ENCODE measurements around the gene RXYLT1.
"Not testable (repeated sequence)": the region's sequence is repeated elsewhere in the genome, so short reads cannot be mapped to it uniquely, and the experiment has no call there.

The RXYLT1 gene

DNA sequence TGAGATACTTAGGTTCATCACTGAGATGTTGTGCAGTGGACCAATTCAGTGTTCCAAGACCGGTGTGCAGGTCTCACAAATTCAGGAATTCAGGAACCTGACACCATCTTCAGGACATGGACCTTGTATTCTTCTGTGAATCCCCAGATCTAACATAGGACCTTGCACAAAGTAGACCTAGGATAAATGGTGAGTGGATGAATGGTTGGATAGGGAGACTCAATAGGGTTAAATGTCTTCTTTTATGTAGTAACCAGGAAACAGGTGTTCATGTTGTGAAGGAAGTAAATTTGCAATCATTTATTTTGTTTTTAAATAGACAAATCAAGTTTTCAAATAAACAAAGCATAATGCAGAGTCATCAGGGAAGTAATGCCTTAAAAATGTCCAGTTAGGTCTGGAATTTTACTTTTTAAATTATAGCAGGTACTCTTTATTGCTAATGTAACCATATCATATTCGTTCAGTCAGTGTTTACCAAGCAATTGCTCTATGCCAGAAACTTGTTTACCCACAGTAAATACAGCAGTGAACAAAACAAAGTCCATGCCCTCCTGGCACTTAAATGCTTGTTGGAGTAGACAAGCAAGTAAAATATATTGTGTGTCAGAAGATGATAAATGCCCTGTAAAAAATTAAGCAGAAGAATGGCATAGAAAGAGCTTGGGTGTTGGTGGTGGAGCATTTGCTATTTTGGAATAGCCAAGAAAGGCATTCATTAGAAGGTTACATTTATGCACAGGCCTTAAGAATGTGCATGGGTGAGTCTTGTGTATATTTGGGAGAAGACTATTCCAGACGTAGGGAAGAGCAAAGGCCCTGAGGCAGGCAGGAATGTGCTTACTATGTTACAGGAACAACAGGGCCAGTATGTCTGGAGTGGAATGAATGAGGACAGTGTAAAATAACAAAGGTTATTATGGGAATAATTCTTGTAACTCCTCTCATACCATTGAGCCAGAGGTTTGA lies 26.3 kb downstream of the RXYLT1 start:
- DNase-seq = peak; percentile 85

DNA sequence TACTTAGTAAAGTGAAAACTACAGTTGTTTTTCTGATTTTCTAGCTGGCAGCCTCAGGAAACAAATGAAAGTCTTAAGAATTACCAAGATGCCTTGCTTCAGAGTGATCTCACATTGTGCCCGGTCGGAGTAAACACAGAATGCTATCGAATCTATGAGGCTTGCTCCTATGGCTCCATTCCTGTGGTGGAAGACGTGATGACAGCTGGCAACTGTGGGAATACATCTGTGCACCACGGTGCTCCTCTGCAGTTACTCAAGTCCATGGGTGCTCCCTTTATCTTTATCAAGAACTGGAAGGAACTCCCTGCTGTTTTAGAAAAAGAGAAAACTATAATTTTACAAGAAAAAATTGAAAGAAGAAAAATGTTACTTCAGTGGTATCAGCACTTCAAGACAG lies 28.9 kb downstream of the RXYLT1 start:
- no peak for DNase-seq

DNA sequence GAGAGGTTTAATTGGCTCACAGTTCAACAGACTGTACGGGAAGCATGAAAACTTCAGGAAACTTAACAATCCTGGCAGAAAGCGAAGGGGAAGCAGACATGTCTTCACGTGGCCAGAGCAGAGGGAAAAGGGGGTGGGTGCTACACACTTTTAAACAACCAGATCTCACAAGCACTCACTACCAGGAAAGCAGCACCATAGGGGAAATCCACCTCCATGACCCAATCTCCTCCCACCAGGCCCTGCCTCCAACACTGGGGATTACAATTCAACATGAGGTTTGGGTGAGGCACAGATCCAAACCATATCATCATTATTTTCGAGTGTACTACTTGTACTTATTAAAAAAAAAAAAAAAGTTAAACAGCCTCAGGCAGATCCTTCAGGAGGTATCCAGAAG lies 29.9 kb downstream of the RXYLT1 start:
- no peak for DNase-seq

DNA sequence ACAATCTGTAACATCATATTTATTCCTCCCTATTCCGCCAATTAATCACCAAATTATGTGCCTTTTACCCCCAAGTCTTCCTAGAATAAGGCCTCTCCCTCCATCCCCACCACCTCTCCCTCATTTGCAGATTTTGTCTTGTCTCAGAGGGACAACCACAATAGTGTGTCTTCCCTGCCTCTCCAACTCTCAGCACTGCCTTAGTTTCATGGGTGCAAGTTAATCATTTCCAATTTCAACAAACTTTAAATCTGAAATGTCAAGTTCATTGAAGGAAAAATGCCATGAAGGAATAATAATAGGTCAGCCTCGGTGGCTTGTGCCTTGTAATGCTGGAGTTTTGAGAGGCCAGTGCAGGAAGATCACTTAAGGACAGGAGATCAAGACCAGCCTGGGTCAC lies 31.6 kb downstream of the RXYLT1 start:
- DNase-seq = no peak

DNA sequence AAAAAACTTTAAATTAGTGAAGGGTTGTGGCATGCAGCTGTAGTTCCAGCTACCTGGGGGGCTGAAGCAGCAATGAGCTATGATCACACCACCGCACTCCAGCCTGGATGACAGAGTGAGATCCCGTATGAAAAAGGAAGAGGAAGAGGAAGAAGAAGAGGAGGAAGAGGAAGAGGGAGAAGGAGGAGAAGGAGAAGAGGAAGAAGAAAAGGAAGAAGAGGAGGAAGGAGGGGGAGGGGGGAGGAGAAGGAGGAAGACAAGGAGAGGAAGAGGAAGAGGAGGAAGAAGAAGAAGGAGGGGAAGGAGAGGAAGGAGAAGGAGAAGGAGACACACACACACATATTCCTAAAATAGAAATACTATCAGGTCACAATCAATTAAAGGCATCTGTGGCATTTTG lies 32.0 kb downstream of the RXYLT1 start:
- no peak for DNase-seq

DNA sequence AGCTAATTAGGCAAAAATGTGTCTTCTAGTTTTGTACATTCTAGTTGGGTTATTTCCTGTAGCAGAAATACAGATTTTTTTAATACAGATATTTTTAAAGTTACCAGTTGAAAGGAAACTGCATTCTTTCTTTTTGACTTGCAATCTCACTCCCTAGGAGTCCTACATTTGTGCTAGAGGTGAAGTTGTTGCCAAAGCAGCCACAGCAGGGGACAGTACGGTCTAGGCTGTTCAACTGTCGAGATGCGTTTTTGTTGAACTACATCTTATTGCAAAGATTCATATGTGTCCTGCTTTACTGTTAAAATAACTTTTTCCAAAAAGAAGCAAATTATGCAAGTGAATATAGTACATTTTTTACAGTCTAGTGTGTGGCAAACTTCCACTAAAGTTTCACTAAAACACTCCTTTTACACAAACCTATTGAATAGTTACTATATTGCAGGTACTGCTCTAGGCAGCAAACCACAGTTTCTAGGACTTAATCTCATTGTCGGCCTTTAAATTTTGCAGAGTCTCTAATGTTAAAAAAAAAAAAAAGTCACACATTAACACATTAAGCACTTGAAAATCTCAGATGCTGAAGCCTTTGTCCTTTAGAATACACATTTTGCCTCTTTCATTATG lies 34.5 kb downstream of the RXYLT1 start:
- DNase-seq = peak; percentile 65

DNA sequence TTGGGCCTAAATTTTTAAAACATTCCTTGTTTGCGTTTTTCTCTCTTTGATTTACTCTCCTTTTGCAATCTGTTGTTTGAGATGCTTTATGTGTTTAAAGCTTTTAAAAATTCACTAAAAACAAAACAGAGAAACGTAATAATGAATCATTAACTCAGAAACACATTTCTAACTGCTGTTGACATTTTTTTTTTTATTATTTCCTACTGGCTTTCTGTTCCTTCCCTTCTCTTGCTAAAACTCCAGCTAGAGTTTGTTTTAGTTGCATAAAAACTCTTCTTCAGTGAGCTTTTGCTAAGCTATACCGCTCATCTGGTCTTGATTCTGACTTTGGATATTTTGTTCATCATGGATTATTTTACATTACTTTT lies 35.8 kb downstream of the RXYLT1 start:
- DNase-seq = no peak

DNA sequence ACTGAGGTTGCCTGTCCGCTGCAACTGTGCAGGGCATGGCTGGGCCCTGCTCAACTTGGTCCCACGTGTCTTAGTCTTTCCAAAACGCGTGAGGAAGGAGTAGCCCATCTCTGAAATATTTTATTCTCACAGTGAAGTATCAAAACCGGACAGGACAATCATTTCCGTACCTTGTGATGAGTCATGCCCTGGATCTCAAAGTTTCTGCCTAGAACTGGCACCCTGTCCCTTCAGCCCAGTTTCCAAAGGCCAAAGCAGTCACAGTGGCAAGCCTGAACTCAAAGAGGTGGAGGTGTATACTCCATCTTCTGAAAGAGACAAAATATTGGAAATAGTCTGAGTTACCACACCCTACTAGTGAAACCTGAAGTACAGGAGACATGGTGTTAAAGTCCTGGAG lies 36.3 kb downstream of the RXYLT1 start:
- DNase-seq = no peak

DNA sequence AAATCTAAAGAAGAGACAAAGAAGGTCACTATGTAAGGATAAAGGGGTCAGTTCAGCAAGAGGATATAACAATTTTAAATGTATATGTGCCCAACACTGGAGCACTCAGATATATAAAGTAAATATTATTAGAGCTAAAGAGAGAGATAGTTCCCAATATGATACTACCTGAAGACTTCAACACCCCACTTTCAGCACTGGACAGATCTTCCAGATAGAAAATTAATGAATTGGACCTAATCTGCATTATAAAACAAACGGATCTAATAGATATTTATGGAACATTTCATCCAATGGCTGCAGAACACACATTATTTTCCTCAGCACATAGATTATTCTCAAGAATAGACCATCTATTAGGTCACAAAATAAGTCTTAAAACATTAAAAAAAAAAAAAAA lies 40.7 kb downstream of the RXYLT1 start:
- DNase-seq = no peak

DNA sequence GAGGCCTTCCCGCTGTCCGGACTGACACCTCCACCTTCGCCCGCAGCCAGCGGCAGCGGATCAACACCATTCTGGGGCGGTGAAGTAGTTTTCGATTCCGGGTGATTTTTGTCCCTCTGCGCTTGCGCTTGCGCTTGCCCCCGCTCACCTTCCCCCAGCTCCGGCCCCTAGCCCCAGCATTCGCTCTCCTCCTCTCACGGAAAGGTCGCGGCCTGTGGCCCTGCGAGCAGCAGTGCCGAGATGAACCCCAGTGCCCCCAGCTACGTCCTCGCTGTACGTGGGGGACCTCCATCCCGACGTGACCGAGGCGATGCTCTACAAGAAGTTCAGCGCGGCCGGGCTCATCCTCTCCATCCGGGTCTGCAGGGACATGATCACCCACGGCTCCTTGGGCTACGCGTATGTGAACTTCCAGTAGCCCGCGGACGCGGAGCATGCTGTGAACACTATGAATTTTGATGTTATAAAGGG lies 42.1 kb downstream of the RXYLT1 start:
- DNase-seq = no peak

DNA sequence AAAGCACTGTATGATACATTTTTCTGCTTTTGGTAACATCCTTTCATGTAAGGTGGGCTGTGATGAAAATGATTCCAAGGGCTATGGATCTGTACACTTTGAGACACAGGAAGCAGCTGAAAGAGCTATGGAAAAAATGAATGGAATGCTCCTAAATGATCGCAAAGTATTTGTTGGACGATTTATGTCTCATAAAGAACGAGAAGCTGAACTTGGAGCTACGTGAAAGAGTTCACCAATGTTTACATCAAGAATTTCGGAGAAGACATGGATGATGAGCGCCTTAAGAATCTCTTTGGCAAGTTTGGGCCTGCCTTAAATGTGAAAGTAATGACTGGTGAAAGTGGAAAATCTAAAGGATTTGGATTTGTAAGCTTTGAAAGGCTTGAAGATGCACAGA lies 42.6 kb downstream of the RXYLT1 start:
- no peak for DNase-seq

DNA sequence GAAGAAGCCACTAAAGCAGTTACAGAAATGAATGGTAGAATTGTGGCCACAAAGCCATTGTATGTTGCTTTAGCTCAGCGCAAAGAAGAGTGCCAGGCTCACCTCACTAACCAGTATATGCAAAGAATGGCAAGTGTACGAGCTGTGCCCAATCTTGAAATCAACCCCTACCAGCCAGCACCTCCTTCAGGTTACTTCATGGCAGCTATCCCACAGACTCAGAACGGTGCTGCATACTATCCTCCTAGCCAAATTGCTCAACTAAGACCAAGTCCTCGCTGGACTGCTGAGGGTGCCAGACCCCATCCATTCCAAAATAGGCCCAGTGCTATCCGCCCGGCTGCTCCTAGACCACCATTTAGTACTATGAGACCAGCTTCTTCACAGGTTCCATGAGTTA lies 43.3 kb downstream of the RXYLT1 start:
- peak; percentile 45 for DNase-seq

DNA sequence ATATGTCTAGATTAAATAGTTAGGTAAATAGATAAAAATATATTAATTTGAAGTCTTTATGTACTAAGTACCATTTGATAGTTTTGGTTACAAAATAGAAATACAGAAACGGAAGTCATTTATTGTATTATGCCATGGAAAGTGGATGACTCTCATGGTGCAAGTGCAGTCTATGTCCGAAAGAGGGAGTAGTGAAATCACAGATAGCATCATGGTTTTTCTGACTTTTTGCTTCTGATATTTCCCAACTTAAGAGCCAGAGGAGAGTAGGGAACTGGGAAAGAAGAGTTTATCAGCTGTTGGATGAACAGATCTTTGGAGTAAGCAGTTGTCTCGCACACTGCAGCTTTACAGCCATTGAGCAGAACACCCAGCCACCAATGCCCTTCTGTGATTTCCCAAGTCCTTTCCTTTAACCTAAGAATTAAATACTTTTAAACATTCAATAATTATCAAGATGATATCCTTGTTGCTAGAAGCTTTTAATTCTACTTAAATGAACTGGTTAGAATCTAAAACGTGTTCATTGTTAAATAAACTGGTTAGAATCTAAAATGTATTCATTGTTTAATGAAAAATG lies 46.4 kb downstream of the RXYLT1 start:
- DNase-seq = no peak

DNA sequence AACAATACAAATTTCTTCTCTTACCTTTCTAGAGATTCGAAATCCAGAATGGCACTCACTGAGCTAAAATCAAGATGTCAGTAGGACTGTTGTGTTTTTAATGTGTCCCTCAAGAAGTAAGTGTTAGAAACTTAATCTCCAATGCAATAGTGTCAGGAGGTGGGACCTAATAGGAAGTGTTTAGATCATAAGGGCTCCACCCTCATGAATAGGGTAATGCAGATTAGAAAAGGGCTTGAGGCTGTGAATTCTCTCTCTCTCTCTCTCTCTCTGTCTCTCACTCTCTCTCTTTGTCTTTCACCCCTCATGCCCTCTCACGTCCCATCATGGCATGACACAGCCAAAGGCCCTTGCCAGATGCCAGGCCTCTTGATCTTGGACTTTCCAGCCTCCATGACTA lies 49.2 kb downstream of the RXYLT1 start:
- DNase-seq = no peak

DNA sequence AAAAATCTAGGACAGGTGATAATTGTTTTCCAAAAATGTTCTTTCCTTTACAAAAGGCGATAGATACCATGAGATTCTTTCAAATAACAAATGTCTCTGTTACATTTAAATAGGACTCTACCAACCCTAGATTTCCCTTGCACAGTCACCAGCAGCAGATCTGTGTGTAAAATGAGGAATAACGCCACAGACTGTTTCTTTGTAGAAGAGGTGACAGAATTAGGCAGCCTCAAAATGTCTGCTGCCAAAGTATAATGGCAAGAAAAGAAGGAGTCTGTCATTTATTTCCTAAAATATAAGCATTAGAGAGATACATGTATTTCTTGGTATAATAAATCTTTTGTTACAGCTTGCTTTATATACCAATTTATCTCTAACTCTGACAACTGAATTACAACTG lies 56.3 kb downstream of the RXYLT1 start:
- DNase-seq = no peak

DNA sequence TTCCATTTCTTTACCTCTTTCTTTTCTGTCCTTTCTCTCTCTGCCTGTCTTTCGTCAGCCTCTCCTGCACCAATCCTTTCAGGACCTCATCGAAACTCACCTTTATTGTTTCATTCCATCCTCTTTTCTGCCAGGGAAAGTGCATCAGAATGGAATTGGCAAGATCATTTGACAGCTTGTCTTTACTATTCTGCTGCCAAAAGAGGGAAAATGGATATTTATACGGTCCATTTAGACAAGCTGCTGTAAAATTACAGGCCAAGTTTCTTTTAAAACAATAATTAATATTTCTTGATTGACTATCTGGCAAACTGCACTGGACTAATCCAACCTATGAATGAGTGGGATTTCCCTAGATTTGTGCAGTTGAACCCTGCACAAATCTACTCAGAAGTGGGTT lies 57.2 kb downstream of the RXYLT1 start:
- no peak for DNase-seq

DNA sequence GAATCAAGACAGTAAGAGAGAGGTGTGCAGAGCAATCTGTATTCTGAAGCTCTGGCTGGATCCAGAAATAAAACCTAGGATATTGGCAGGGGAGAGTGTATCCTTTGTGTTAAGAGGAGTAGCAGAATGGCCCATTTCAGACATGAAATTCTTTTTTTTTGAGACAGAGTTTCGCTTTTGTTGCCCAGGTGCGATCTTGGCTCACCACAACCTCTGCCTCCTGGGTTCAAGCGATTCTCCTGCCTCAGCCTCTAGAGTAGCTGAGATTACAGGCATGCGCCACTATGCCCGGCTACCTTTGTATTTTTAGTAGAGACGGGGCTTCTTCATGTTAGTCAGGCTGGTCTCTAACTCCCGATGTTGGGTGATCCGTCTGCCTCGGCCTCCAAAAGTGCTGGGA lies 58.7 kb downstream of the RXYLT1 start:
- no peak for DNase-seq

DNA sequence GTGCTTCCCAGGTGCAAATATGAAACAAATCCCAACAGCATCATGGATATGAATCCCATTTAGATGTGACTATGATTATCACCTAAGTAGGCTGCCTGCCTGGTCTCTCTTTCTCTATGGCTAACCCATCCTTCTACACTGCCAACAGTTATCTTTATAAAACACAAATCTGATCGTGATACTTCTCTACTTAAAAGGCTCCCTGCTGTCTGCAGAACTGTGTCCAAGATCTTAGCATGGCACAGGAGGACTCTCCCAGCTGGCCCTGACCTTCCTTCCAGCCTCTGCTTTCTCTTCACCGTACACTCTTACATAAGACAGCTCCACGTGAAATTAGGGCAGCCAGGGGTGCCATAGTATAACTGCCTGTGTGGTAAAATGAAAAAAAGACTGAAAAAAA lies 61.3 kb downstream of the RXYLT1 start:
- DNase-seq = no peak

DNA sequence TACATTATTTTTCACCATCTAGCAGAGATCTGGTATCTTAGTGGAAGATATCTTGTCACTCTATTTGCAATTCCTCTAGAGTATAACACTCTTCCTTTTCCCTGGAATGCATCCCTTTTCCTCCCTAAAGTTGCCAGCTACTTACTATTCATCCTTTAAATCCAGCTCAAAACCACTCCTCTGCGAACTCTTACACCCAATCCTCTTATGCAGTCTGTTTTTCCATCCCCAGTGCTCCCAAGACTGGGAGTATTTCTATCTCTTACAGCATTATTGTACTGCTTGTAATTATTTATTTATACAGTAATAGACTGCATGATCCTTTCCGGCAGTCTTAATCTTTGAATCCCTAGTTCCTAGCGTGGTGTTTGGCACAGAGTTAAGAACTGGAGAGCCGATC lies 61.9 kb downstream of the RXYLT1 start:
- DNase-seq = no peak

DNA sequence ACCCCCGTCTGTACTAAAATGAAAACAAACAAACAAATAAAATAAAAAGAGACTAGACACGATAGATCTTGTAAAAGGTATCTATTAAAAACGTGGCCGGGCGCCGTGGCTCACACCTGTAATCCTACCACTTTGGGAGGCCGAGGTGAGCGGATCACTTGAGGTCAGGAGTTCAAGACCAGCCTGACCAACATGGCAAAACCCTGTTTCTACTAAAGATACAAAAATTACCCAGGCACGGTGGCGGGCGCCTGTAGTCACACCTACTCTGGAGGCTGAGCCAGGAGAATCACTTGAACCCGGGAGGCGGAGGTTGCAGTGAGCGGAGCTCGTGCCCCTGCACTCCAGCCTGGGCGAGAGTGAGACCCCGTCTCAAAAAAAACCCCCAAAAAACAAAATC lies 63.0 kb downstream of the RXYLT1 start:
- not testable (repeated sequence) for DNase-seq

DNA sequence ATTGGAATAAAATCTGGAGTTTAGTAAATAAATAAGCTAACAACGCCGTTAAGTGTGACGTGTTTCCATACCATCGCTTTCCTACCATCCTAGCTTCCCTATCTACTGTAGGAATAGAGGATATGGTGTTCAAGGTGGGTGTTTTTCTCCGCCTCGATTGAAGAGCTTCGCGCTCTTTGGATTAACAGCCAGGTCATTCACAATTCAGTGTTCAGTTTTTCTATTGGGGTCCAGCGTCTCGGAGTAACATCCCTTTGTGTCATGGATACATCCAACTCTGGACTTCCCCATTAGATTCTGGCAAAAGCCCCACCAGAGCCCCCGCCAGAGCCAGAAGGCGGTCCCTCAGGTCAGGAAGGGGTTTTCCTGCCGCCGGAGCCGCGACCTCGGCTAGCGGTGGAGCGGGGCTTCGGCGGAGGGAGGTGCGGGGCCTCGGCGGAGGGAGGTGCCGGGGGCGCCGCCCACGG lies 63.6 kb downstream of the RXYLT1 start:
- peak; percentile 70 for DNase-seq

DNA sequence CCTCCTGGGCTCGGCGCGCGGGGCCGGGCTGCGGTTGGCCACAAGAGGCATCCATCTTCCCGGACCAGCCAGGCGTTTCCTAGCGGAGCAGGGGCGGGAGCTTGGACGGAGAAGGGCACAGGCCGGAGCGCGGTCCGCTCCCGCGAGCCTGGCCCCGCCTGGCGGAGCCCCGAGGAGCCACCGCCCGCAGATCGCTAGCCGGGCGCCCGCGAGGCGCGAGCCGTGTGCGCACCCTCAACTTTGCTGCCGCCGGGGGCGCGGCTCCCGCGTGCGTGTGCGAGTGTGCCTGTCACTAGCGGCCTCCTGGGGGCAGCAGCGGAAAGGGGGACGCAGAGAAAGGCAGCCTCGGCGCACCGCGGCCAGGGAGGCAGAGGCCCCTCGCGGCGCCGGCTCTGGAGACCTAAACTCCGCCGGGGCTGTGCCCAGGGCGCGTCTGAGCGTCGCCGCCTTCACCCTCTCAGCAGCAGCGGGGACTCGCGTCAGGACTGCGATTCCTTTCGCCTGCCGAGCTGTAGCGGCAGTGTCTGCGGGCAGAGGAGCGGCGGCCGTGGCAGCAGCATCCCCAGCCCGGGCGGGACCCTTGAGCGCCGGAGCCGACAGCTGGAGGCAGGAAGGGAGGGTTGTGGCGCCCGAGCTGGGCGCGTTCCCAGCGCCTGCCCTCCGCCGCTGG lies 64.1 kb downstream of the RXYLT1 start:
- DNase-seq = peak; percentile 93

Measured in NCI-H345 (cell line).